Lung (tissue), 12 donors: ENCODE measurements around the gene CDKAL1. TPM values are rescaled to one million over a fixed set of nuclear protein-coding genes. Genes with fewer than 3 reads are reported as not detected.

ENCODE experiments used
- ATAC-seq: fragments of 200-7000 bp; cut with Tn5 transposase; one replicate; pipeline ENCODE4 v1.9.1; 2020; ENCODE audit warnings: moderate number of reproducible peaks; ENCODE audit not compliant: insufficient read depth, low FRiP score
- DNase-seq, 3 donors: peaks; one replicate each; pipeline ENCODE4 v3.0.0-alpha.2; 2013 to 2017
- H3K27ac ChIP-seq, 2 donors: one replicate each; pipeline ENCODE4 v1.5.1; 2013; ENCODE audit warnings: mild to moderate bottlenecking in 2 of 2, moderate library complexity in 2 of 2, control low read depth in 1 of 2, inconsistent platforms in 1 of 2, low read depth in 1 of 2, low read length in 1 of 2
- H3K27me3 ChIP-seq, 3 donors: one replicate each; pipeline ENCODE4 v1.5.1; 2013; ENCODE audit warnings: low read length in 2 of 3; ENCODE audit not compliant: control insufficient read depth in 3 of 3, insufficient read depth in 3 of 3
- H3K36me3 ChIP-seq, 4 donors: one replicate each; pipeline ENCODE4 v1.5.1; 2013; ENCODE audit warnings: low read length in 4 of 4, mild to moderate bottlenecking in 1 of 4, moderate library complexity in 1 of 4; ENCODE audit not compliant: control insufficient read depth in 4 of 4, insufficient read depth in 4 of 4
- H3K4me1 ChIP-seq, 5 donors: one replicate each; pipeline ENCODE4 v1.5.1; 2013; ENCODE audit warnings: low read length in 5 of 5, mild to moderate bottlenecking in 2 of 5, moderate library complexity in 1 of 5; ENCODE audit not compliant: control insufficient read depth in 5 of 5, insufficient read depth in 5 of 5
- H3K4me3 ChIP-seq: one replicate; pipeline ENCODE4 v1.5.1; 2013; ENCODE audit warnings: mild to moderate bottlenecking, control low read depth, moderate library complexity
- H3K9ac ChIP-seq, 2 donors: one replicate each; pipeline ENCODE4 v1.5.1; 2013; ENCODE audit warnings: low read length in 2 of 2, control low read depth in 1 of 2; ENCODE audit not compliant: insufficient read depth in 1 of 2
- H3K9me3 ChIP-seq, 4 donors: one replicate each; pipeline ENCODE4 v1.5.1; 2013; ENCODE audit warnings: low read length in 3 of 4, mild to moderate bottlenecking in 1 of 4, moderate library complexity in 1 of 4; ENCODE audit not compliant: control insufficient read depth in 4 of 4, insufficient read depth in 3 of 4
- CTCF ChIP-seq: IDR thresholded peaks from 2 replicates; pipeline ENCODE4 v1.5.1; 2012; ENCODE audit warnings: mild to moderate bottlenecking; ENCODE audit errors: control extremely low read depth, extremely low read depth
- WGBS, 2 donors: extraction: QIAGEN DNeasy Blood & Tissue Kit; methylation state at CpG; one replicate each; pipeline ENCODE4 v1.1.7; 2013; 5-methylcytosine and 5-hydroxymethylcytosine counted together
- polyA plus RNA-seq, 2 donors: library from polyadenylated mRNA; stranded (reverse); fragments of 200-250 nt; gene quantifications; one replicate each; pipeline ENCODE4 v1.2.1, GENCODE V29; 2013
- total RNA-seq, 2 donors: library from RNA; depleted of rRNA in 1 of 2; stranded (reverse); fragments of >200 nt in 1 of 2; gene quantifications; one replicate each; pipeline ENCODE4 v1.2.1, GENCODE V29; 2014 to 2021
- donor health status: control.
- donor health status: control.
- donor health status: Bipolar disorder and iron deficiency.
- donor health status: healthy.
- donor health status: DM: yes; HTN: yes; CAD: no.

Gene CDKAL1
- total and polyA plus RNA-seq, 4 donors = 4.0 to 39.0 (median 10.0) TPM

DNA sequence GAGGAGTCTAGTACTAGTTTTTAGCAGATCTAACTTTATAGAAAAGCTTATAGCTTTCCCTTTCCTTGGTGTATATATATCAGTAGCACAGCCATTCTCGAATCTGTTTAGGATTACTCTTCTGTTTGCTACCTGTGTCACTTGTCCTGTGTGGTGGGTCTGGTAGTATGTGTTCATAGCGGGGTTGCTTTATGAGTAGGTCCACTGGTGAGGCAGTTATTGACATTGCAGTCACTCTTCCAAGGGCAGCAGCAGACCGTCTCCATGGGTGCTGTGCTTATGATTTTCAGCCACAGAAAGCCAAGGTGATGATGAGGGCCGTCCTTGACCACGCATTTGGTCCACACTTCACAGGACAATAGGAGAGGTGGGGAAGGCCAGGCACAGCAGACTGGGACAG lies 171.5 kb downstream of the CDKAL1 start:
- Histone ChIP-seq H3K36me3 (no peaks in the 10 kb centered on the region), H3K9me3 (no peaks in the 10 kb centered on the region), H3K4me3 (no peak overlapping the region), H3K4me1 (peaks cover 0 to 3% (median 0%) of the 10 kb centered on the region in 5 donors), H3K9ac (no peak overlapping the region), H3K27me3 (peaks cover 0 to 7% (median 0%) of the 10 kb centered on the region in 3 donors), H3K27ac (no peak overlapping the region)
- ATAC-seq (no peak), DNase-seq (no peak)
- no peak for TF ChIP-seq CTCF
- WGBS, 2 donors = 79 to 93% methylated on average over 5 of the region's 5 CpGs

GRCh38 chr6:20706238-20706938 lies 172.1 kb downstream of the CDKAL1 start:
- no peak for TF ChIP-seq CTCF
- Histone ChIP-seq H3K9ac (no peak overlapping the region), H3K4me3 (no peak overlapping the region), H3K4me1 (peaks cover 0 to 3% (median 0%) of the 10 kb centered on the region in 5 donors), H3K27me3 (peaks cover 0 to 7% (median 0%) of the 10 kb centered on the region in 3 donors), H3K36me3 (no peaks in the 10 kb centered on the region), H3K27ac (no peak overlapping the region), H3K9me3 (no peaks in the 10 kb centered on the region)
- no peak for ATAC-seq
- 97 to 100% methylated on average over 1 of the region's 1 CpG for WGBS, 2 donors
- no peak for DNase-seq

DNA sequence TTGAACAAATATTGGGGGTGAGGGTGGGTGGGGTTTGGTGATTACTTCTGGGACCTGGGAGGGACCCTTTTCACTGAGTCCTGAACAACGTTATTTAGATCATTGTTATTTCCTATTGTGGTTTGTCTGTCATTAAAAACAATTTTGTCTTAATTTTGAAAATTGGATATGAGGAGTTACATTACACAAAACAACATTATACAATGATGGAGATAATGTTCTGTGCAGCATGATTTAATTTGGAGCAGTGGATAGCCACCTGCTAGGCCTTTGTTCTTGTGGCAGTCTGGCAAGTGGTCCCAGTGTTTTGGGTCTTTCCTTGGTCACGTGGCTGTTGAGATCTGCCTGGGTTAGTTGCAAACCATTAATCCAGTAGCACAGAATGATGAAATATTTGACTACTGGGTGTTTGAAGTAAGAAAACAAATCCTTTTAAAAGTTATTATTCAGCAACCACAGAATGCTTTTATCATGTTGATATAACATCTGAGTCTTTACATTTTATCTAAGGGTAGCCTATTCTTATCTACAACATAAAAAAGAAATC lies 172.8 kb downstream of the CDKAL1 start:
- ATAC-seq (no peak), DNase-seq (no peak)
- Histone ChIP-seq H3K9me3 (no peaks in the 10 kb centered on the region), H3K27me3 (peaks cover 0 to 7% (median 0%) of the 10 kb centered on the region in 3 donors), H3K27ac (no peak overlapping the region), H3K4me3 (no peak overlapping the region), H3K36me3 (no peaks in the 10 kb centered on the region), H3K4me1 (peaks cover 0 to 5% (median 0%) of the 10 kb centered on the region in 5 donors), H3K9ac (no peak overlapping the region)
- TF ChIP-seq CTCF = no peak
- 56 to 71% methylated on average over 2 of the region's 2 CpGs for WGBS, 2 donors
